Measurements from ENCODE around the gene RPS3. TPM values are rescaled to one million over a fixed set of nuclear protein-coding genes. Genes with fewer than 3 reads are reported as not detected.

The RPS3 gene
- total and polyA plus RNA-seq, 9 of the 15 experiments (the other 6 are each of a cell fraction or from before 2014, with no cell fraction given): 2,700 to 5,771 (median 3,679) TPM

- TF ChIP-seq KAT7 (CRISPR knock-in tag; IDR thresholded peaks at IDR 0.05; ENCODE audit: borderline replicate concordance) (no peak), E2F6 (IDR thresholded peaks at IDR 0.05; ENCODE audit: borderline replicate concordance in 1 of 2, extremely low read depth in 1 of 2, insufficient read depth in 1 of 2, insufficient read length in 1 of 2, low read depth in 1 of 2, low read length in 1 of 2, poor library complexity in 1 of 2, severe bottlenecking in 1 of 2) (peak in 1 of 2 experiments; percentile 12), PRDM10 (IDR thresholded peaks at IDR 0.05; ENCODE audit: partially characterized antibody) (peak; percentile 72), ZZZ3 (IDR thresholded peaks at IDR 0.05) (no peak), ZSCAN32 (CRISPR knock-in tag; IDR thresholded peaks at IDR 0.05) (no peak), BCL6 (CRISPR knock-in tag; IDR thresholded peaks at IDR 0.05) (no peak), POLR2H (tag; IDR thresholded peaks at IDR 0.05; ENCODE audit: low read depth) (no peak), SRSF1 (IDR thresholded peaks at IDR 0.05; ENCODE audit: low read depth, low read length) (no peak), ZKSCAN3 (CRISPR knock-in tag; IDR thresholded peaks at IDR 0.05) (no peak), NBN (IDR thresholded peaks at IDR 0.05; ENCODE audit: low read depth) (no peak), ZNF512 (tag; IDR thresholded peaks at IDR 0.05) (no peak), ZNF316 (IDR thresholded peaks at IDR 0.05) (no peak), SPI1 (IDR thresholded peaks at IDR 0.05; ENCODE audit: borderline replicate concordance, low read depth, low read length) (peak; percentile 7; the same call in 1 of the 2 replicates)
- TF ChIP-seq, protein P1, sequence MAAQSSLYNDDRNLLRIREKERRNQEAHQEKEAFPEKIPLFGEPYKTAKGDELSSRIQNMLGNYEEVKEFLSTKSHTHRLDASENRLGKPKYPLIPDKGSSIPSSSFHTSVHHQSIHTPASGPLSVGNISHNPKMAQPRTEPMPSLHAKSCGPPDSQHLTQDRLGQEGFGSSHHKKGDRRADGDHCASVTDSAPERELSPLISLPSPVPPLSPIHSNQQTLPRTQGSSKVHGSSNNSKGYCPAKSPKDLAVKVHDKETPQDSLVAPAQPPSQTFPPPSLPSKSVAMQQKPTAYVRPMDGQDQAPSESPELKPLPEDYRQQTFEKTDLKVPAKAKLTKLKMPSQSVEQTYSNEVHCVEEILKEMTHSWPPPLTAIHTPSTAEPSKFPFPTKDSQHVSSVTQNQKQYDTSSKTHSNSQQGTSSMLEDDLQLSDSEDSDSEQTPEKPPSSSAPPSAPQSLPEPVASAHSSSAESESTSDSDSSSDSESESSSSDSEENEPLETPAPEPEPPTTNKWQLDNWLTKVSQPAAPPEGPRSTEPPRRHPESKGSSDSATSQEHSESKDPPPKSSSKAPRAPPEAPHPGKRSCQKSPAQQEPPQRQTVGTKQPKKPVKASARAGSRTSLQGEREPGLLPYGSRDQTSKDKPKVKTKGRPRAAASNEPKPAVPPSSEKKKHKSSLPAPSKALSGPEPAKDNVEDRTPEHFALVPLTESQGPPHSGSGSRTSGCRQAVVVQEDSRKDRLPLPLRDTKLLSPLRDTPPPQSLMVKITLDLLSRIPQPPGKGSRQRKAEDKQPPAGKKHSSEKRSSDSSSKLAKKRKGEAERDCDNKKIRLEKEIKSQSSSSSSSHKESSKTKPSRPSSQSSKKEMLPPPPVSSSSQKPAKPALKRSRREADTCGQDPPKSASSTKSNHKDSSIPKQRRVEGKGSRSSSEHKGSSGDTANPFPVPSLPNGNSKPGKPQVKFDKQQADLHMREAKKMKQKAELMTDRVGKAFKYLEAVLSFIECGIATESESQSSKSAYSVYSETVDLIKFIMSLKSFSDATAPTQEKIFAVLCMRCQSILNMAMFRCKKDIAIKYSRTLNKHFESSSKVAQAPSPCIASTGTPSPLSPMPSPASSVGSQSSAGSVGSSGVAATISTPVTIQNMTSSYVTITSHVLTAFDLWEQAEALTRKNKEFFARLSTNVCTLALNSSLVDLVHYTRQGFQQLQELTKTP (IDR thresholded peaks at IDR 0.05; ENCODE audit: low read depth in 1 of 2, partially characterized antibody in 2 of 2): no peak
- TF ChIP-seq, protein P2, sequence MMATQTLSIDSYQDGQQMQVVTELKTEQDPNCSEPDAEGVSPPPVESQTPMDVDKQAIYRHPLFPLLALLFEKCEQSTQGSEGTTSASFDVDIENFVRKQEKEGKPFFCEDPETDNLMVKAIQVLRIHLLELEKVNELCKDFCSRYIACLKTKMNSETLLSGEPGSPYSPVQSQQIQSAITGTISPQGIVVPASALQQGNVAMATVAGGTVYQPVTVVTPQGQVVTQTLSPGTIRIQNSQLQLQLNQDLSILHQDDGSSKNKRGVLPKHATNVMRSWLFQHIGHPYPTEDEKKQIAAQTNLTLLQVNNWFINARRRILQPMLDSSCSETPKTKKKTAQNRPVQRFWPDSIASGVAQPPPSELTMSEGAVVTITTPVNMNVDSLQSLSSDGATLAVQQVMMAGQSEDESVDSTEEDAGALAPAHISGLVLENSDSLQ (IDR thresholded peaks at IDR 0.05): peak; percentile 34; the same call in 1 of the 2 replicates
Measured at GRCh38 chr11:75420224-75421034, 21.1 kb downstream of the RPS3 start (continued).

All from K562 (cell line).